SK-N-SH treated with all-trans-retinoic acid at 6 μM for 48 hours (cell line): ENCODE data around the gene HDDC2.

ENCODE experiments used
- ATAC-seq: fragments of 200-7000 bp; cut with Tn5 transposase; 3 replicates; pipeline ENCODE4 v1.9.1; 2020; ENCODE audit warnings: mild to moderate bottlenecking, moderate library complexity
- ARNTL ChIP-seq: fragments of 450-650 bp; formaldehyde crosslinking; IDR thresholded peaks from 2 replicates; pipeline ENCODE4 v1.5.0; 2020; ENCODE audit warnings: low read depth, mild to moderate bottlenecking, moderate library complexity, borderline replicate concordance
- BACH2 ChIP-seq: fragments of 250-450 bp; sonication (Bioruptor Pico); IDR thresholded peaks from 2 replicates; pipeline ENCODE4 v1.9.0; 2021; ENCODE audit warnings: mild to moderate bottlenecking, borderline replicate concordance
- CSDC2 ChIP-seq: fragments of 250-450 bp; sonication (Bioruptor Pico); IDR thresholded peaks from 2 replicates; pipeline ENCODE4 v1.5.0; 2020; ENCODE audit warnings: mild to moderate bottlenecking, moderate library complexity
- ESRRG ChIP-seq: fragments of 250-450 bp; sonication (Bioruptor Pico); IDR thresholded peaks from 2 replicates; pipeline ENCODE4 v1.6.1; 2021; ENCODE audit warnings: mild to moderate bottlenecking
- GLIS3 ChIP-seq: fragments of 250-450 bp; sonication (Bioruptor Pico); IDR thresholded peaks from 2 replicates; pipeline ENCODE4 v1.5.0; 2020; ENCODE audit warnings: mild to moderate bottlenecking, moderate library complexity
- ISL1 ChIP-seq: fragments of 250-450 bp; sonication (Bioruptor Pico); IDR thresholded peaks from 2 replicates; pipeline ENCODE4 v2.1.2; 2022; ENCODE audit warnings: mild to moderate bottlenecking, moderate library complexity
- OSR1 ChIP-seq: fragments of 250-450 bp; sonication (Bioruptor Pico); IDR thresholded peaks from 2 replicates; pipeline ENCODE4 v1.8.0; 2022; ENCODE audit warnings: moderate library complexity, mild to moderate bottlenecking, inconsistent platforms
- PPARA ChIP-seq: fragments of 250-450 bp; sonication (Bioruptor Pico); IDR thresholded peaks from 2 replicates; pipeline ENCODE4 v1.5.0; 2020; ENCODE audit warnings: mild to moderate bottlenecking, borderline replicate concordance
- RARB ChIP-seq: fragments of 250-450 bp; sonication (Bioruptor Pico); IDR thresholded peaks from 2 replicates; pipeline ENCODE4 v1.8.0; 2021; ENCODE audit warnings: mild to moderate bottlenecking, moderate library complexity
- SNAI2 ChIP-seq: fragments of 250-450 bp; sonication (Bioruptor Pico); IDR thresholded peaks from 2 replicates; pipeline ENCODE4 v1.5.0; 2020; ENCODE audit warnings: mild to moderate bottlenecking, moderate library complexity
- TCF4 ChIP-seq: fragments of 250-450 bp; sonication (Bioruptor Pico); IDR thresholded peaks from 2 replicates; pipeline ENCODE4 v1.8.0; 2021; ENCODE audit warnings: mild to moderate bottlenecking, moderate library complexity, borderline replicate concordance
- TOX ChIP-seq: fragments of 250-450 bp; sonication (Bioruptor Pico); IDR thresholded peaks from 2 replicates; pipeline ENCODE4 v1.8.0; 2021; ENCODE audit warnings: mild to moderate bottlenecking, moderate library complexity, borderline replicate concordance
- ZC3H10 ChIP-seq: fragments of 250-450 bp; sonication (Bioruptor Pico); IDR thresholded peaks from 2 replicates; pipeline ENCODE4 v1.5.1; 2021; ENCODE audit warnings: mild to moderate bottlenecking, moderate library complexity
- ZFP3 ChIP-seq: fragments of 250-450 bp; sonication (Bioruptor Pico); IDR thresholded peaks from 2 replicates; pipeline ENCODE4 v1.5.0; 2020; ENCODE audit warnings: mild to moderate bottlenecking, moderate library complexity
- ZFP30 ChIP-seq: fragments of 450-650 bp; formaldehyde crosslinking; IDR thresholded peaks from 2 replicates; pipeline ENCODE4 v1.5.0; 2022; ENCODE audit warnings: mild to moderate bottlenecking, moderate library complexity
- ZNF565 ChIP-seq: fragments of 450-650 bp; formaldehyde crosslinking; conservative IDR thresholded peaks from 2 replicates; pipeline ENCODE4 v1.5.0; 2020; ENCODE audit warnings: low read depth, mild to moderate bottlenecking, moderate library complexity
- ZNF70 ChIP-seq: fragments of 450-650 bp; formaldehyde crosslinking; IDR thresholded peaks from 2 replicates; pipeline ENCODE4 v1.5.0; 2020; ENCODE audit warnings: mild to moderate bottlenecking, moderate library complexity
- ZNF8 ChIP-seq: fragments of 450-650 bp; formaldehyde crosslinking; IDR thresholded peaks from 2 replicates; pipeline ENCODE4 v1.5.0; 2020; ENCODE audit warnings: mild to moderate bottlenecking, moderate library complexity
- TF ChIP-seq, protein P1 (sequence below): fragments of 250-450 bp; sonication (Bioruptor Pico); IDR thresholded peaks from 2 replicates; pipeline ENCODE4 v1.8.0; 2021; ENCODE audit warnings: low read depth, mild to moderate bottlenecking, moderate library complexity, borderline replicate concordance
- TF ChIP-seq, protein P2 (sequence below): fragments of 250-450 bp; sonication (Bioruptor Pico); IDR thresholded peaks from 2 replicates; pipeline ENCODE4 v1.8.0; 2020; ENCODE audit warnings: mild to moderate bottlenecking, moderate library complexity, borderline replicate concordance
- TF ChIP-seq, protein P3 (sequence below): fragments of 250-450 bp; sonication (Bioruptor Pico); IDR thresholded peaks from 2 replicates; pipeline ENCODE4 v1.5.0; 2020; ENCODE audit warnings: mild to moderate bottlenecking, moderate library complexity

The HDDC2 gene

DNA sequence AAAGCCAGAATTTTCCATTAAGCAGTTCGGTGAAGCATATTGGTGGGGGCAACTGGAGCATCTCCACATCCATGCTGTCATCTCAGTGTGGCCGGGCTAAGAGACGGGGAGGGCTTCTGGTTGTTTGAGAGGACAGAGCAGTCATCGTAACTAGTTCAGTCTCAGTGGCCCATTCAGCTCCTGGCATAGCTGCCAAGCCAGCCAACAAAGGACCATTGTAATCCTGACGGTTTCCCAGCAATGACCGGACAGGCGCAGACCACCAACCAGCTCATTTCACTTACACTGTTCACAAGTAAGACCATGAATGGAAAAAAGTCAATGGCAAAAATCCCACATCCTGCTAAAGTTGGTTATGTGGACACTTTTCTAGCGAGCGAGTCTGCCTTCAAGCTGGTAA lies 14.9 kb upstream of the HDDC2 start:
- TF ChIP-seq ZFP30 (no peak), ZNF8 (no peak), TOX (CRISPR knock-in tag) (no peak), ESRRG (CRISPR knock-in tag) (no peak), ZC3H10 (no peak), ZFP3 (CRISPR knock-in tag) (no peak), BACH2 (CRISPR knock-in tag) (no peak), ARNTL (CRISPR knock-in tag) (no peak)

DNA sequence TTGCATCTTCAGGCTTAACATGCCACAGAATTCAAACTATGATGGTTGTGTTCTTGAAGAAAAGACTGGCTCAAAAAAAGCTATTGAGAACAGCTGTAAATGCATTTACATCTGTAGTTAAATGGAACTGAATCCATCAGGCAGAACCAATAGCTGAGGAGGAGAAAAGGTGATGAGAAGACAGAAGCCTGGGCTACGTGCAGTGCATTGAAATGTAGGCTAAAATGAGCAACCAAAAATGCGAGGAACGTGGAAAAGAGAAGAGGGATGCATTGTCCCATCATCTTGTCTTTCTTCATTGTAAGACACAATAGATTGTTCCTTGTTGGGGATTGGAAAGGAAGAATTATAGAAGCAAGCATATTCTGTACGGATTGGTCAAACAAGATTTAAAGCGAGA lies 13.8 kb upstream of the HDDC2 start:
- ATAC-seq, result no peak
- TF ChIP-seq ISL1, result no peak
- no peak for TF ChIP-seq OSR1 (CRISPR knock-in tag)
- TF ChIP-seq ZC3H10, result no peak
- no peak for TF ChIP-seq GLIS3 (CRISPR knock-in tag)
- TF ChIP-seq CSDC2 (CRISPR knock-in tag), result no peak
- TF ChIP-seq PPARA (CRISPR knock-in tag), result no peak
- no peak for TF ChIP-seq ARNTL (CRISPR knock-in tag)
- TF ChIP-seq RARB (CRISPR knock-in tag), result no peak
- TF ChIP-seq TCF4, result no peak
- TF ChIP-seq BACH2 (CRISPR knock-in tag), result no peak
- no peak for TF ChIP-seq ZFP3 (CRISPR knock-in tag)
- no peak for TF ChIP-seq ESRRG (CRISPR knock-in tag)
- TF ChIP-seq SNAI2 (CRISPR knock-in tag), result no peak

More for the DNA sequence above, 14.9 kb upstream of the HDDC2 start:
- no peak for ATAC-seq

DNA sequence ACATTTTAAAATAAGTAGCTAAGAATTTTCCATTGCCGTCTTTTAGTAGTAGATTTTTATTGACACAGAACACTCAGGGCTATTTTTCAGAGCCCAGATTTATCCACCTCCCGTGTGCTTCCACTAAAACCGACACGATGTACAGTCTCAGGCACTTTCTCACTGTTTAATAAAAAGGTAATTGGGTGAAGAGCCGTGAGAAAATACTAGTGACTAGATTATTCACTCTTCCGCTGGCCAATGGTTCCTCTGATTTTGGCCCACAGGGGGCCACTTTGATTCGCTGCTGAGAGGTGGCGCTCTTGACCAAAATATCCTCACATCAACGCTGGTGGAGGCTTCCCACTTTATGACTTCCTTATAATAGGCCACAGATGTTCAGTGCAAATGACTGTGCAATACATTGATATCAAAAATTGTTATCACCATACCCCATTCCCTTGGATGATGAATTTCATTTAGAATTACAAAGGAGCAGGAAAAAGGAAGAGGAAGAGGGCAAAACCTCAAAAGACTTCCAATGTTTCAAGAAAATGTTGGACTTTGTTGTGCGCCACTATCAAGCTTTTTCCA lies 12.3 kb upstream of the HDDC2 start:
- TF ChIP-seq ZFP3 (CRISPR knock-in tag) (no peak), ZC3H10 (no peak), BACH2 (CRISPR knock-in tag) (no peak), TCF4 (0 out of 2 replicates have a peak, but pooled peaks have one; percentile 18)
- TF ChIP-seq, all 23 proteins: peak for 1
- ATAC-seq, result peak; percentile 93

DNA sequence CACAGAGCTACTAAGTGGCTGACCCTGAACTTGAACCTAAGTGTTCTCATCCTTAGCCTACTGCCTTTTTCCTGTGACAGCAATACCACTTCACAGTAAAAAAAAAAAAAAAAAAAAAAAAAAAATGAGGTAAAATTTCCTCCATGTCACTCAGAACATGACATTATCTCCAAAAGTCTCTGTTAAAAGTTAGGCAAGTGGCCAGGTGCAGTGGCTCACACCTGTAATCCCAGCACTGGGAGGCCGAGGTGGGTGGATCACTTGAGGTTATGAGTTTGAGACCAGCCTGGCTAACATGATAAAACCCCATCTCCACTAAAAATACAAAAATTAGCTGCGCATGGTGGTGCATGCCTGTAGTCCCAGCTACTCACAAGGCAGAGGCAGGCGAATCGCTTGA lies 11.2 kb upstream of the HDDC2 start:
- ATAC-seq, result no peak
- no peak for TF ChIP-seq PPARA (CRISPR knock-in tag)
- TF ChIP-seq BACH2 (CRISPR knock-in tag), result no peak
- TF ChIP-seq TCF4, result no peak
- TF ChIP-seq GLIS3 (CRISPR knock-in tag), result no peak
- TF ChIP-seq, protein P1, sequence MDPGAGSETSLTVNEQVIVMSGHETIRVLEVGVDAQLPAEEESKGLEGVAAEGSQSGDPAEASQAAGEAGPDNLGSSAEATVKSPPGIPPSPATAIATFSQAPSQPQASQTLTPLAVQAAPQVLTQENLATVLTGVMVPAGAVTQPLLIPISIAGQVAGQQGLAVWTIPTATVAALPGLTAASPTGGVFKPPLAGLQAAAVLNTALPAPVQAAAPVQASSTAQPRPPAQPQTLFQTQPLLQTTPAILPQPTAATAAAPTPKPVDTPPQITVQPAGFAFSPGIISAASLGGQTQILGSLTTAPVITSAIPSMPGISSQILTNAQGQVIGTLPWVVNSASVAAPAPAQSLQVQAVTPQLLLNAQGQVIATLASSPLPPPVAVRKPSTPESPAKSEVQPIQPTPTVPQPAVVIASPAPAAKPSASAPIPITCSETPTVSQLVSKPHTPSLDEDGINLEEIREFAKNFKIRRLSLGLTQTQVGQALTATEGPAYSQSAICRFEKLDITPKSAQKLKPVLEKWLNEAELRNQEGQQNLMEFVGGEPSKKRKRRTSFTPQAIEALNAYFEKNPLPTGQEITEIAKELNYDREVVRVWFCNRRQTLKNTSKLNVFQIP (CRISPR knock-in tag), result no peak
- no peak for TF ChIP-seq RARB (CRISPR knock-in tag)
- no peak for TF ChIP-seq ZNF565 (CRISPR knock-in tag)
- TF ChIP-seq ESRRG (CRISPR knock-in tag), result no peak

DNA sequence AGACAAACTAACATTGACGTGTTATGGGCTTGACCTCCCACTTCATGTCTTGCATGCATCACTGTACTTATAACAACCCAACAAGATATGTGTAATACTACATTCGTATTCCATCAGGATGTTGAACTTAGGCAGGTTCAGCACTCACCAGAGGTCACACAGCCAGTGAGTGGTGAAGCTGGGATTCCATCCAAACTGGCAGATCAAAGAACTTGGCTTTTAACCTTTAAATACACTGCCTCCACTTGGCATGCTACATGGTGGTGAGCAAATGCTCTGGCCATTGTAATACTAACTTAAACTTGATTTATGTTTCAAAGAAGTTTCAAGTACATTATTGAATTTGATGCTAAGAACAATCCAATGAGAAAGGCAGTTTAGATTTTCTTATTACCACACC lies 10.7 kb upstream of the HDDC2 start:
- no peak for TF ChIP-seq GLIS3 (CRISPR knock-in tag)
- no peak for TF ChIP-seq ZNF70 (CRISPR knock-in tag)
- TF ChIP-seq, protein P2, sequence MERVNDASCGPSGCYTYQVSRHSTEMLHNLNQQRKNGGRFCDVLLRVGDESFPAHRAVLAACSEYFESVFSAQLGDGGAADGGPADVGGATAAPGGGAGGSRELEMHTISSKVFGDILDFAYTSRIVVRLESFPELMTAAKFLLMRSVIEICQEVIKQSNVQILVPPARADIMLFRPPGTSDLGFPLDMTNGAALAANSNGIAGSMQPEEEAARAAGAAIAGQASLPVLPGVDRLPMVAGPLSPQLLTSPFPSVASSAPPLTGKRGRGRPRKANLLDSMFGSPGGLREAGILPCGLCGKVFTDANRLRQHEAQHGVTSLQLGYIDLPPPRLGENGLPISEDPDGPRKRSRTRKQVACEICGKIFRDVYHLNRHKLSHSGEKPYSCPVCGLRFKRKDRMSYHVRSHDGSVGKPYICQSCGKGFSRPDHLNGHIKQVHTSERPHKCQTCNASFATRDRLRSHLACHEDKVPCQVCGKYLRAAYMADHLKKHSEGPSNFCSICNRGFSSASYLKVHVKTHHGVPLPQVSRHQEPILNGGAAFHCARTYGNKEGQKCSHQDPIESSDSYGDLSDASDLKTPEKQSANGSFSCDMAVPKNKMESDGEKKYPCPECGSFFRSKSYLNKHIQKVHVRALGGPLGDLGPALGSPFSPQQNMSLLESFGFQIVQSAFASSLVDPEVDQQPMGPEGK (CRISPR knock-in tag), result no peak
- TF ChIP-seq ZNF8, result no peak
- no peak for TF ChIP-seq OSR1 (CRISPR knock-in tag)
- ATAC-seq, result no peak

DNA sequence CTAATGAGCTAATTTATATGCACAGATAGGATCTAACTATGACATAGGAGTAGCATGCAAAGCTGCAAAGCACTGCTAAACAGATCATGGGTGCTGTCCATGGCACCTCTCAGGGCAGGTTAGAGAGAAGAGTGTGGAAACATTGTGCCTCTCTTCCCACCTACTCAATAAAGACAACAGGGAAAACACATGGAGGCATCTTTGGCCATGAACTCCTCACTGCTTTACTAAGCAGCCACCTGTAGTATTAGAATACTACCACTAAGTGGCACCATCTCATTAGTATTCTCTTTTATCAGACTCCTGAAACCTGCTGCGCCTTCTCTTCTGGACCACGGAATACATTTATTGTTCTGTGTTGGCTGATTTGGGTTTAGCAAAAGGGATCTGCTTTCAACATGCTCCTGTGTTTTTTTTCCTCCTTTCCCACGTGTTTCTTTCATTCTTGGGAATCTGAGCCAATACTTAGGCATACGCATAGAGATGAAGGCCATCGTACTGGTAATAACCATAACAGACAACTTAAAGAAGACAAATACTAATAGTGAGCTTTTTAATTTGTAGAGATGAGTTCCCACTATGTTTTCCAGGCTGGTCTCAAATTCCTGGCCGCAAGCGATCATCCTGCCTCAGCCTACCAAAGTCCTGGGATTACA lies 9.4 kb upstream of the HDDC2 start:
- ATAC-seq, result peak; percentile 91
- TF ChIP-seq TOX (CRISPR knock-in tag) (no peak), ZNF565 (CRISPR knock-in tag) (no peak), BACH2 (CRISPR knock-in tag) (no peak), RARB (CRISPR knock-in tag) (no peak), SNAI2 (CRISPR knock-in tag) (no peak), CSDC2 (CRISPR knock-in tag) (no peak), TCF4 (no peak), ZNF8 (no peak), ZFP3 (CRISPR knock-in tag) (no peak)
- TF ChIP-seq, protein P3, sequence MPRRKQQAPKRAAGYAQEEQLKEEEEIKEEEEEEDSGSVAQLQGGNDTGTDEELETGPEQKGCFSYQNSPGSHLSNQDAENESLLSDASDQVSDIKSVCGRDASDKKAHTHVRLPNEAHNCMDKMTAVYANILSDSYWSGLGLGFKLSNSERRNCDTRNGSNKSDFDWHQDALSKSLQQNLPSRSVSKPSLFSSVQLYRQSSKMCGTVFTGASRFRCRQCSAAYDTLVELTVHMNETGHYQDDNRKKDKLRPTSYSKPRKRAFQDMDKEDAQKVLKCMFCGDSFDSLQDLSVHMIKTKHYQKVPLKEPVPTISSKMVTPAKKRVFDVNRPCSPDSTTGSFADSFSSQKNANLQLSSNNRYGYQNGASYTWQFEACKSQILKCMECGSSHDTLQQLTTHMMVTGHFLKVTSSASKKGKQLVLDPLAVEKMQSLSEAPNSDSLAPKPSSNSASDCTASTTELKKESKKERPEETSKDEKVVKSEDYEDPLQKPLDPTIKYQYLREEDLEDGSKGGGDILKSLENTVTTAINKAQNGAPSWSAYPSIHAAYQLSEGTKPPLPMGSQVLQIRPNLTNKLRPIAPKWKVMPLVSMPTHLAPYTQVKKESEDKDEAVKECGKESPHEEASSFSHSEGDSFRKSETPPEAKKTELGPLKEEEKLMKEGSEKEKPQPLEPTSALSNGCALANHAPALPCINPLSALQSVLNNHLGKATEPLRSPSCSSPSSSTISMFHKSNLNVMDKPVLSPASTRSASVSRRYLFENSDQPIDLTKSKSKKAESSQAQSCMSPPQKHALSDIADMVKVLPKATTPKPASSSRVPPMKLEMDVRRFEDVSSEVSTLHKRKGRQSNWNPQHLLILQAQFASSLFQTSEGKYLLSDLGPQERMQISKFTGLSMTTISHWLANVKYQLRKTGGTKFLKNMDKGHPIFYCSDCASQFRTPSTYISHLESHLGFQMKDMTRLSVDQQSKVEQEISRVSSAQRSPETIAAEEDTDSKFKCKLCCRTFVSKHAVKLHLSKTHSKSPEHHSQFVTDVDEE (CRISPR knock-in tag), result no peak
- TF ChIP-seq, protein P1 (CRISPR knock-in tag), result no peak
